KOPT-K1 (cell line): ENCODE data around the gene MCRIP2.

Source experiments
- H3K27ac ChIP-seq: fragments of 200-600 bp; sonication (generic); 2 replicates; pipeline ENCODE4 v1.5.1; 2016; ENCODE audit warnings: antibody characterized with exemption, mild to moderate bottlenecking, low read depth, low read length; ENCODE audit not compliant: poor library complexity, severe bottlenecking
- H3K36me3 ChIP-seq: fragments of 200-600 bp; sonication (generic); 2 replicates; pipeline ENCODE4 v1.5.1; 2017; ENCODE audit warnings: antibody characterized with exemption, mild to moderate bottlenecking, low read length, moderate library complexity; ENCODE audit not compliant: insufficient read depth
- H3K9me3 ChIP-seq: fragments of 200-600 bp; sonication (generic); 2 replicates; pipeline ENCODE4 v1.5.1; 2017; ENCODE audit warnings: antibody characterized with exemption, low read length, mild to moderate bottlenecking; ENCODE audit not compliant: insufficient read depth, poor library complexity, severe bottlenecking

The MCRIP2 gene

GRCh38 chr16:608019-608418 lies 33.6 kb upstream of the MCRIP2 start:
- Histone ChIP-seq H3K36me3 (no peaks in the 10 kb centered on the region), H3K27ac (no peak overlapping the region), H3K9me3 (peaks cover 11% of the 10 kb centered on the region)

- Histone ChIP-seq H3K9me3 (peaks cover 11% of the 10 kb centered on the region), H3K27ac (no peak overlapping the region)
Observed at GRCh38 chr16:609316-609715, 32.3 kb upstream of the MCRIP2 start.

GRCh38 chr16:609984-610383 lies 31.6 kb upstream of the MCRIP2 start:
- Histone ChIP-seq H3K27ac (no peak overlapping the region), H3K36me3 (no peaks in the 10 kb centered on the region), H3K9me3 (peaks cover 7% of the 10 kb centered on the region)

More at GRCh38 chr16:609316-609715, 32.3 kb upstream of the MCRIP2 start:
- H3K36me3 ChIP-seq = no peaks in the 10 kb centered on the region

- H3K27ac ChIP-seq = no peak overlapping the region
Observed at GRCh38 chr16:610513-611381, 30.9 kb upstream of the MCRIP2 start.

GRCh38 chr16:615122-615521 lies 26.5 kb upstream of the MCRIP2 start:
- no peak overlapping the region for H3K27ac ChIP-seq

More at GRCh38 chr16:610513-611381, 30.9 kb upstream of the MCRIP2 start:
- H3K36me3 ChIP-seq = no peaks in the 10 kb centered on the region
- H3K9me3 ChIP-seq = no peaks in the 10 kb centered on the region

GRCh38 chr16:616733-617586 lies 24.7 kb upstream of the MCRIP2 start:
- H3K36me3 ChIP-seq = no peaks in the 10 kb centered on the region
- H3K9me3 ChIP-seq = no peaks in the 10 kb centered on the region
- no peak overlapping the region for H3K27ac ChIP-seq

More at GRCh38 chr16:615122-615521, 26.5 kb upstream of the MCRIP2 start:
- no peaks in the 10 kb centered on the region for H3K36me3 ChIP-seq
- no peaks in the 10 kb centered on the region for H3K9me3 ChIP-seq

- Histone ChIP-seq H3K9me3 (no peaks in the 10 kb centered on the region), H3K27ac (no peak overlapping the region), H3K36me3 (no peaks in the 10 kb centered on the region)
Observed at GRCh38 chr16:617855-618254, 23.8 kb upstream of the MCRIP2 start.

- no peaks in the 10 kb centered on the region for H3K36me3 ChIP-seq
- no peaks in the 10 kb centered on the region for H3K9me3 ChIP-seq
- H3K27ac ChIP-seq = no peak overlapping the region
Observed at GRCh38 chr16:619476-620100, 22.0 kb upstream of the MCRIP2 start.

GRCh38 chr16:620700-621525 lies 20.7 kb upstream of the MCRIP2 start:
- Histone ChIP-seq H3K27ac (no peak overlapping the region), H3K36me3 (no peaks in the 10 kb centered on the region), H3K9me3 (no peaks in the 10 kb centered on the region)

- H3K27ac ChIP-seq = no peak overlapping the region
- H3K9me3 ChIP-seq = no peaks in the 10 kb centered on the region
- no peaks in the 10 kb centered on the region for H3K36me3 ChIP-seq
Observed at GRCh38 chr16:621526-622105, 20.0 kb upstream of the MCRIP2 start.

GRCh38 chr16:622920-623280 lies 18.7 kb upstream of the MCRIP2 start:
- Histone ChIP-seq H3K27ac (no peak overlapping the region), H3K36me3 (no peaks in the 10 kb centered on the region; the same call in 1 of the 2 replicates), H3K9me3 (no peaks in the 10 kb centered on the region)

- Histone ChIP-seq H3K9me3 (no peaks in the 10 kb centered on the region), H3K36me3 (no peaks in the 10 kb centered on the region; the same call in 1 of the 2 replicates), H3K27ac (no peak overlapping the region)
Observed at GRCh38 chr16:624526-625070, 17.0 kb upstream of the MCRIP2 start.

GRCh38 chr16:625117-625976 lies 16.3 kb upstream of the MCRIP2 start:
- Histone ChIP-seq H3K36me3 (no peaks in the 10 kb centered on the region; the same call in 1 of the 2 replicates), H3K27ac (no peak overlapping the region), H3K9me3 (no peaks in the 10 kb centered on the region)
